Raji (cell line): ENCODE measurements around the gene MGST2.

Experiments
- POLR2A ChIP-seq: IDR thresholded peaks from 2 replicates; pipeline ENCODE4 v1.6.1; 2011; ENCODE audit warnings: low read depth, low read length, control low read depth; ENCODE audit not compliant: insufficient read depth

Gene MGST2

GRCh38 chr4:139665690-139666529 is at the start of gene MGST2:
TSS of gene MGST2 (plus strand) at chr4:139665819. CDS start at chr4:139666020, 201 bp downstream.
- TF ChIP-seq POLR2A: no peak

- no peak for TF ChIP-seq POLR2A
Measured at GRCh38 chr4:139617702-139618490, 47.7 kb upstream of the MGST2 start.

GRCh38 chr4:139619644-139620043 is 46.0 kb upstream of the MGST2 start:
- no peak for TF ChIP-seq POLR2A

GRCh38 chr4:139622901-139623381 is 42.7 kb upstream of the MGST2 start:
- TF ChIP-seq POLR2A: no peak

GRCh38 chr4:139624441-139625092 is 41.1 kb upstream of the MGST2 start:
- no peak for TF ChIP-seq POLR2A

- no peak for TF ChIP-seq POLR2A
Measured at GRCh38 chr4:139625093-139625455, 40.5 kb upstream of the MGST2 start.

GRCh38 chr4:139625482-139625881 is 40.1 kb upstream of the MGST2 start:
- TF ChIP-seq POLR2A: no peak

GRCh38 chr4:139628184-139629012 is 37.2 kb upstream of the MGST2 start:
- no peak for TF ChIP-seq POLR2A

GRCh38 chr4:139629436-139630125 is 36.0 kb upstream of the MGST2 start:
- no peak for TF ChIP-seq POLR2A

- no peak for TF ChIP-seq POLR2A
Measured at GRCh38 chr4:139630126-139630495, 35.5 kb upstream of the MGST2 start.

- no peak for TF ChIP-seq POLR2A
Measured at GRCh38 chr4:139630991-139631390, 34.6 kb upstream of the MGST2 start.

- TF ChIP-seq POLR2A: no peak
Measured at GRCh38 chr4:139631791-139632190, 33.8 kb upstream of the MGST2 start.

GRCh38 chr4:139633195-139633594 is 32.4 kb upstream of the MGST2 start:
- no peak for TF ChIP-seq POLR2A

- TF ChIP-seq POLR2A: no peak
Measured at GRCh38 chr4:139633661-139634060, 32.0 kb upstream of the MGST2 start.
